Stomach (tissue), 9 donors: ENCODE data around the gene RASL10B. TPM values are rescaled to one million over a fixed set of nuclear protein-coding genes. Genes with fewer than 3 reads are reported as not detected.

ENCODE experiments used
- DNase-seq, 2 donors: peaks; one replicate each; pipeline versions ENCODE4 v3.0.0 to v3.0.0-alpha.2; 2013 to 2019
- H3K27ac ChIP-seq, 5 donors: fragments of 200-600 bp in 4 of 5; sonication (generic) in 4 of 5; one replicate each; pipeline ENCODE4 v1.5.1; 2013 to 2019; ENCODE audit warnings: mild to moderate bottlenecking in 1 of 5, moderate library complexity in 1 of 5
- H3K27me3 ChIP-seq, 3 donors: fragments of 200-600 bp; sonication (generic); one replicate each; pipeline ENCODE4 v1.5.1; 2017 to 2019; ENCODE audit warnings: mixed run types in 1 of 3
- H3K36me3 ChIP-seq, 4 donors: fragments of 200-600 bp; sonication (generic); 1 replicate in 3 of 4; 2 replicates in 1 of 4; pipeline ENCODE4 v1.5.1; 2016 to 2019
- H3K4me1 ChIP-seq, 4 donors: fragments of 200-600 bp; sonication (generic); one replicate each; pipeline ENCODE4 v1.5.1; 2016 to 2019
- H3K4me3 ChIP-seq, 4 donors: fragments of 200-600 bp; sonication (generic) in 3 of 4; one replicate each; pipeline ENCODE4 v1.5.1; 2016 to 2019; ENCODE audit warnings: mild to moderate bottlenecking in 1 of 4
- H3K9me3 ChIP-seq, 4 donors: fragments of 200-600 bp; sonication (generic); one replicate each; pipeline ENCODE4 v1.5.1; 2016 to 2019
- EP300 ChIP-seq: sonication (generic); formaldehyde crosslinking; IDR thresholded peaks from one replicate; pipeline ENCODE4 v1.6.1; 2017; ENCODE audit warnings: antibody characterized with exemption
- POLR2A ChIP-seq, 4 donors: fragments of 450-650 bp; IDR thresholded peaks; one replicate each; pipeline ENCODE4 v1.6.1; 2016; ENCODE audit warnings: antibody characterized with exemption in 4 of 4, control low read depth in 2 of 4, mild to moderate bottlenecking in 1 of 4, moderate library complexity in 1 of 4
- POLR2AphosphoS5 ChIP-seq, 3 donors: sonication (generic); formaldehyde crosslinking; IDR thresholded peaks; one replicate each; pipeline ENCODE4 v1.6.1; 2016; ENCODE audit warnings: antibody characterized with exemption in 3 of 3
- WGBS, 5 donors: extraction: QIAGEN DNeasy Blood & Tissue Kit in 3 of 5; methylation state at CpG; one replicate each; pipeline versions ENCODE4 v1.1.5 to v1.1.7; 2013 to 2018; 5-methylcytosine and 5-hydroxymethylcytosine counted together
- intact Hi-C: fragments of 100-400 bp; cut with DNase I; formaldehyde crosslinking; loops from one replicate; pipeline ENCODE4 v1.15.1; 2023; ENCODE audit warnings: low total_unique reads
- polyA plus RNA-seq, 3 donors: library from polyadenylated mRNA; stranded (reverse); fragments of 200-250 nt; gene quantifications; one replicate each; pipeline ENCODE4 v1.2.3, GENCODE V29; 2013
- total RNA-seq, 5 donors: library from RNA; depleted of rRNA; stranded (reverse); fragments of >200 nt; gene quantifications; one replicate each; pipeline versions ENCODE4 v1.1.0 to v1.2.3, GENCODE V29; 2014 to 2016
- TF ChIP-seq, protein P1 (sequence below), 7 experiments: fragments of 450-650 bp in 4 of 7; fragments of 200-600 bp in 3 of 7; sonication (generic) in 3 of 7; IDR thresholded peaks; one replicate each; pipeline ENCODE4 v1.5.1; 2016 to 2019; ENCODE audit warnings: antibody characterized with exemption in 7 of 7, control low read depth in 2 of 7, mild to moderate bottlenecking in 1 of 7
- donor health status: healthy with polysubstance abuse.
- donor health status: Bipolar disorder and iron deficiency.
- donor health status: healthy.

Gene RASL10B
- total and polyA plus RNA-seq, 8 donors, result 0.31 to 1.4 (median 0.59) TPM; not detected in 2

DNA sequence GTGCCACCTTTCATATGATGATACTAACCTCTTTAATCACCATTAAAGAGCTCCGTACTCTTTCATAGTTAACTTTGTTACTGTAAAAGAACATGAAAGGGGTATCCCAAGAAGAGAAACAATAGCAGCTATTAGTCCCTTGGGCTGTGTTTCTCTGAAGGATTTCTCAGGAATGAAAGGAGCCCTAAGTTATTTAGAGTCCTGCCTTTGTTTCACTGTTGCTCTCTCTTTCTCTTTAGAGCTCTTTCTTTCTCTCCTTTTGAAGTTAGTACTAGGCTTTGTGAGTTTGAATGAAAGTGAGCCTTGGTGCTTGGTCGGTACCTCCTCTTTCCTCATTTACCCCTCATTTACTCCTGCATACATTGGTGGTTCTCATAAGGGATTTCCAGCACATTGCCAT, 20.5 kb upstream of the RASL10B start:
- no peak overlapping the region for H3K27ac ChIP-seq
- no peaks in the 10 kb centered on the region for H3K27me3 ChIP-seq
- H3K4me3 ChIP-seq, result no peak overlapping the region
- WGBS, 5 donors, result 89 to 100% (median 97%) methylated on average over 2 of the region's 2 CpGs
- no peak for DNase-seq
- TF ChIP-seq EP300, result no peak
- TF ChIP-seq, protein P1, sequence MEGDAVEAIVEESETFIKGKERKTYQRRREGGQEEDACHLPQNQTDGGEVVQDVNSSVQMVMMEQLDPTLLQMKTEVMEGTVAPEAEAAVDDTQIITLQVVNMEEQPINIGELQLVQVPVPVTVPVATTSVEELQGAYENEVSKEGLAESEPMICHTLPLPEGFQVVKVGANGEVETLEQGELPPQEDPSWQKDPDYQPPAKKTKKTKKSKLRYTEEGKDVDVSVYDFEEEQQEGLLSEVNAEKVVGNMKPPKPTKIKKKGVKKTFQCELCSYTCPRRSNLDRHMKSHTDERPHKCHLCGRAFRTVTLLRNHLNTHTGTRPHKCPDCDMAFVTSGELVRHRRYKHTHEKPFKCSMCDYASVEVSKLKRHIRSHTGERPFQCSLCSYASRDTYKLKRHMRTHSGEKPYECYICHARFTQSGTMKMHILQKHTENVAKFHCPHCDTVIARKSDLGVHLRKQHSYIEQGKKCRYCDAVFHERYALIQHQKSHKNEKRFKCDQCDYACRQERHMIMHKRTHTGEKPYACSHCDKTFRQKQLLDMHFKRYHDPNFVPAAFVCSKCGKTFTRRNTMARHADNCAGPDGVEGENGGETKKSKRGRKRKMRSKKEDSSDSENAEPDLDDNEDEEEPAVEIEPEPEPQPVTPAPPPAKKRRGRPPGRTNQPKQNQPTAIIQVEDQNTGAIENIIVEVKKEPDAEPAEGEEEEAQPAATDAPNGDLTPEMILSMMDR (IDR thresholded peaks at IDR 0.05), result no peak
- no peak for TF ChIP-seq POLR2AphosphoS5 (IDR thresholded peaks at IDR 0.05)
- TF ChIP-seq POLR2A (IDR thresholded peaks at IDR 0.05), result no peak
- no peaks in the 10 kb centered on the region for H3K9me3 ChIP-seq
- H3K36me3 ChIP-seq, result peaks cover 14 to 80% (median 75%) of the 10 kb centered on the region in 4 donors
- H3K4me1 ChIP-seq, result peaks cover 11 to 57% (median 34%) of the 10 kb centered on the region in 4 donors
- intact Hi-C loops, result no loop called here

DNA sequence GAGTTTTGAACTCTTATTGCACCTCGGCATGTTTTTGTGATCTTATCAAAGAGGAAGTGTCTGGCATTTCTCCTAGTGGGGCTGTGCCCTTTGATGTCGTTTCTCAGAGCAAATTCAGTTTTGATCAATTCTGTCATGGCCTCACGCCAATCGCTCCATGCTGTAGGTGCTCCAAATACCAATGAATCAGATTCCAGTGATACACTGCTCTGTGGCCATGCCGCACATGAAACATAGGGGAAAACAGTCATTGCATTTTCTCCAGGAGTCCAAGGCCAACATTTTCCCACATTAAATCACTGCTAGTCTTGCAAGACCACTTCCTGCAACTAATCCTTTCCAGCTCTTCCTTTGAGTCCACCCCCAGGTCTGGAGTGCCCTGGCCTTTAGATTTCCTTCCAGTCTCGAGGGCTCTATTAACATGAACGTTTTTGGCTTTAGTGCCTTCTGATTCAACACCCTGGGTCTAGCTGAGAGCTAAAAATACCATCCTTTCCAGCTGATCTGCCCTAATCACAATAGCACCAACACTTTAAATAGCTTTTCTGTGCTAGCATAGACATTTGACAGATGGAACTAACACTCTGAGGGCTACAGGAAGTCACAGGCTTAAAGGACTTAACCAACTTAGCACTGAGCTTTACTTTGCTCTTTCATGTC, 18.2 kb upstream of the RASL10B start:
- 33 to 56% (median 50%) methylated on average over 7 of the region's 7 CpGs for WGBS, 5 donors
- TF ChIP-seq, protein P1 (IDR thresholded peaks at IDR 0.05), result no peak
- TF ChIP-seq POLR2A (IDR thresholded peaks at IDR 0.05), result no peak
- TF ChIP-seq POLR2AphosphoS5 (IDR thresholded peaks at IDR 0.05), result no peak
- no peak for TF ChIP-seq EP300
- intact Hi-C loops, result no loop called here
- Histone ChIP-seq H3K9me3 (no peaks in the 10 kb centered on the region), H3K4me1 (peaks cover 2 to 66% (median 22%) of the 10 kb centered on the region in 4 donors), H3K27me3 (no peaks in the 10 kb centered on the region), H3K4me3 (no peak overlapping the region), H3K36me3 (peaks cover 14 to 95% (median 91%) of the 10 kb centered on the region in 4 donors), H3K27ac (peak overlapping the region in 2 of 5 donors; percentile 19 to 36)
- peak in 1 of 2 donors; percentile 64 for DNase-seq

DNA sequence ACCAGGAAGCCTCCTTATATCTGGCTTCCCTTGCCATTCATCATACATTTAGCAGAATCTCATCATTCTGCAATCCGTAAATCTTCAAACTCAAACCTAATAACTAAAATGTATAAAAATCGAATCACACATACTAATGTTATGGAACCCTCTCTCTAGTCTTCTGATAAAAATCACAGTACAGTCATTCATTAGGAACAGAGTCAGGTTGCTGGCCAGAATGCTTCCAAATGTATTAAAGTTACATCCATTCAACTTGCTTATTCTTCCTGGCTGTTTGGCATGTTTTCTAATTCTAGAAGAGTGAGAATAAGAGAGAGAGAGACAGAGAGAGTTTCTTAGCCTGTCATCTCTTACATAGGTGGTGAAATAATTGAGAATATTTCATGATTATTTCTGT, 16.5 kb upstream of the RASL10B start:
- H3K4me3 ChIP-seq, result no peak overlapping the region
- DNase-seq, result no peak
- WGBS, 5 donors, result 85 to 93% (median 92%) methylated on average over 2 of the region's 2 CpGs
- intact Hi-C loops, result no loop called here
- H3K27ac ChIP-seq, result peak overlapping the region in 2 of 5 donors; percentile 63 to 77
- H3K4me1 ChIP-seq, result peaks cover 0 to 53% (median 10%) of the 10 kb centered on the region in 4 donors
- H3K9me3 ChIP-seq, result no peaks in the 10 kb centered on the region
- TF ChIP-seq POLR2AphosphoS5 (IDR thresholded peaks at IDR 0.05) (no peak), EP300 (no peak), POLR2A (IDR thresholded peaks at IDR 0.05) (no peak)
- TF ChIP-seq, protein P1 (IDR thresholded peaks at IDR 0.05), result no peak
- H3K27me3 ChIP-seq, result no peaks in the 10 kb centered on the region
- H3K36me3 ChIP-seq, result peaks cover 11 to 96% (median 94%) of the 10 kb centered on the region in 4 donors

DNA sequence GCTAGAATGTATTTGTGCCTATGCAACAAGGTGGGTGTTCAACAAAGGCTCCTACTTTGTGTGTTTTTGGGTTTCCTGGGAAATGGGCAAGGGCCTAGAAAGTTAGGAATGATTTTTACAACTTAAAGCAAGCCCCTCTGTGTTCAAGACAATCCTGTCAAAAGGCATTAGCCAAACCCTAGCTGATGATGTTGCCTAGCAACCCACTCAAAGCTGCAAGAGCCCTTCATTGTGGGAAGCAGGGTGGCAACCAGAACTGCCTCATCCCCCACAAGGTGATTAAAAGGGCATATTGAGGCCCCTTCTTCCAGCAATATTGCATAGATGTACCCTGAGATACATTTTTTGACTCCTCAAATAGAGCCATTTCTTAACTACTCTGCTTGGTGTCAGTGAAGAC, 16.0 kb upstream of the RASL10B start:
- H3K4me1 ChIP-seq, result peaks cover 0 to 53% (median 10%) of the 10 kb centered on the region in 4 donors
- peak overlapping the region in 3 of 5 donors; percentile 0 to 77 (median 63) for H3K27ac ChIP-seq
- peak in 1 of 2 donors; percentile 27 for DNase-seq
- H3K36me3 ChIP-seq, result peaks cover 7 to 94% (median 92%) of the 10 kb centered on the region in 4 donors
- no peak overlapping the region for H3K4me3 ChIP-seq
- H3K27me3 ChIP-seq, result no peaks in the 10 kb centered on the region
- no peaks in the 10 kb centered on the region for H3K9me3 ChIP-seq
- no peak for TF ChIP-seq POLR2AphosphoS5 (IDR thresholded peaks at IDR 0.05)
- intact Hi-C loops, result no loop called here

DNA sequence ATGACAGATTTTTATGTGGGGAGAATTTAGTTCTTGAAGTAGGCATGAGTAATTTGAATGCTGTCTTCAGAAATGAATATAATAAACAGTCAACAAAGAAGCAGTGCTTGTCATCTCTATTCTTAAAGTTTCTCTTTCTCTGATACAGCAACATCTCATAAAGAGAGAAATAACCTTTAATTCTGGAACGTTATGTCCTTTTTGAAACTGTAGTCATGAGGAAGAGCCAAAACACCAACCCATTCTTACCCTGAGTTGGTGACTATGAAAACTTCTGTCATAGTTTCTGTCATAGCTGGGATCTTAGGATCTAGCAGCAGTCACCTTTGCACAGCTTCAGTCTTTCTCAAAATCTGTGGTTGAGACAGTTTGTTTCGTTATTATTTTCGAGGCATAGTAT, 15.3 kb upstream of the RASL10B start:
- intact Hi-C loops, result no loop called here
- H3K9me3 ChIP-seq, result no peaks in the 10 kb centered on the region
- TF ChIP-seq, protein P1 (IDR thresholded peaks at IDR 0.05), result no peak
- H3K36me3 ChIP-seq, result peaks cover 0 to 93% (median 90%) of the 10 kb centered on the region in 4 donors
- DNase-seq, result no peak
- no peak overlapping the region for H3K4me3 ChIP-seq
- H3K27me3 ChIP-seq, result no peaks in the 10 kb centered on the region
- peak overlapping the region in 4 of 5 donors; percentile 0 to 77 (median 40) for H3K27ac ChIP-seq
- 79 to 92% (median 85%) methylated on average over 3 of the region's 3 CpGs for WGBS, 5 donors
- peaks cover 0 to 53% (median 10%) of the 10 kb centered on the region in 4 donors for H3K4me1 ChIP-seq
